ENCODE results near the gene KIF11. TPM values are rescaled to one million over a fixed set of nuclear protein-coding genes. Genes with fewer than 3 reads are reported as not detected.

KIF11 gene
- total and polyA plus RNA-seq, 2 of the 13 experiments (the other 11 are each of a cell fraction or from before 2014, with no cell fraction given) = 8.7 to 38.4 TPM

GRCh38 chr10:92573798-92574547 lies 19.0 kb upstream of the KIF11 start, which contains the start of gene IDE (continued):
- TF ChIP-seq RERE (CRISPR knock-in tag; IDR thresholded peaks at IDR 0.05; ENCODE audit: low read depth) (peak; percentile 29; the same call in 1 of the 2 replicates), SOX13 (IDR thresholded peaks at IDR 0.05) (peak; percentile 43; the same call in 1 of the 2 replicates), SOX13 (CRISPR knock-in tag; conservative IDR thresholded peaks at IDR 0.05 in 1 of 2, IDR thresholded peaks at IDR 0.05 in 1 of 2) (peak in 1 of 2 experiments; percentile 15; a peak in 2 of 4 replicates), ZNF597 (CRISPR knock-in tag; IDR thresholded peaks at IDR 0.05) (no peak), ZNF879 (CRISPR knock-in tag; IDR thresholded peaks at IDR 0.05) (peak; percentile 90; the same call in 1 of the 2 replicates), DNMT3B (CRISPR knock-in tag; conservative IDR thresholded peaks at IDR 0.05) (peak; percentile 71; the same call in 1 of the 2 replicates), STAT6 (CRISPR knock-in tag; IDR thresholded peaks at IDR 0.05; ENCODE audit: borderline replicate concordance) (peak; percentile 52; the same call in 1 of the 2 replicates), ZBED4 (CRISPR knock-in tag; IDR thresholded peaks at IDR 0.05; ENCODE audit: borderline replicate concordance) (0 out of 2 replicates have a peak, but pooled peaks have one; percentile 24), CENPT (CRISPR knock-in tag; IDR thresholded peaks at IDR 0.05; ENCODE audit: low read depth) (no peak; the same call in 1 of the 2 replicates), TEAD3 (CRISPR knock-in tag; optimal IDR thresholded peaks at IDR 0.05; ENCODE audit: borderline replicate concordance) (peak; percentile 52), NFYC (CRISPR knock-in tag; IDR thresholded peaks at IDR 0.05) (peak; percentile 24; the same call in 1 of the 2 replicates), ATF2 (CRISPR knock-in tag; IDR thresholded peaks at IDR 0.05) (0 out of 2 replicates have a peak, but pooled peaks have one; percentile 38)

Measured in HepG2 (cell line).